K562 (cell line): ENCODE measurements around the gene TMEM164. TPM values are rescaled to one million over a fixed set of nuclear protein-coding genes. Genes with fewer than 3 reads are reported as not detected.

Source experiments
- ATAC-seq: fragments of 200-7000 bp; cut with Tn5 transposase; 3 replicates; pipeline ENCODE4 v1.9.1; 2020; ENCODE audit warnings: moderate library complexity
- Bru-seq: library from RNA; stranded (reverse); fragments of 400-500 nt; gene quantifications from one replicate; lab custom pipeline; 2021; lab: Mats Ljungman, UMichigan
- BruChase-seq, 2 experiments: library from RNA; stranded (reverse); fragments of 400-500 nt; gene quantifications; one replicate each; lab custom pipeline; 2021; lab: Mats Ljungman, UMichigan
- BruUV-seq: library from RNA; stranded (reverse); fragments of 400-500 nt; replicated peaks from 2 replicates; lab custom pipeline; 2021; lab: Mats Ljungman, UMichigan
- CTCF ChIA-PET: fragments of 300-600 bp; formaldehyde crosslinking; extraction: SDS; loops from one replicate; lab custom pipeline; 2021; ENCODE audit warnings: low intra/inter-chr PET ratio; lab: Yijun Ruan, JAX
- POLR2A ChIA-PET: fragments of 300-600, 350-650 bp; sonication (Branson Sonifier 250); formaldehyde crosslinking; extraction: SDS; loops from one replicate; lab custom pipeline; 2021; ENCODE audit warnings: antibody characterized with exemption, inconsistent platforms; lab: Yijun Ruan, JAX
- DNase-seq, 4 experiments: peaks; one replicate each; pipeline versions ENCODE4 v3.0.0 to v3.0.0-alpha.2; 2011 to 2018; ENCODE audit warnings: low spot score in 3 of 4, mixed read lengths in 3 of 4; ENCODE audit errors: extremely low read depth in 1 of 4
- FAIRE-seq: peaks from 2 replicates; lab custom pipeline; 2011; peaks lifted over from hg19 to GRCh38; lab: Jason Lieb, UNC
- H2AFZ ChIP-seq: 2 replicates; pipeline ENCODE4 v1.6.0; 2011; ENCODE audit warnings: low read depth, low read length, control low read depth, inconsistent platforms
- H3K27ac ChIP-seq: fragments of 200-600 bp; 3 replicates; pipeline ENCODE4 v1.8.0; 2011; ENCODE audit warnings: low read depth, mild to moderate bottlenecking, control low read depth, inconsistent platforms, low read length, moderate library complexity, mixed read lengths; ENCODE audit errors: extremely low read depth
- H3K27me3 ChIP-seq, 2 experiments: fragments of 300-600 bp in 1 of 2; 2 replicates in 1 of 2; 3 replicates in 1 of 2; pipeline versions ENCODE4 v1.6.0 to v1.8.0; 2011; ENCODE audit warnings: inconsistent platforms in 2 of 2, low read length in 2 of 2, mild to moderate bottlenecking in 1 of 2, mixed read lengths in 1 of 2, moderate library complexity in 1 of 2; ENCODE audit not compliant: control insufficient read depth in 2 of 2, insufficient read depth in 2 of 2
- H3K36me3 ChIP-seq: fragments of 300-600 bp; 3 replicates; pipeline ENCODE4 v1.8.0; 2011; ENCODE audit warnings: mild to moderate bottlenecking, low read length, inconsistent platforms; ENCODE audit not compliant: control insufficient read depth, insufficient read depth
- H3K4me1 ChIP-seq, 2 experiments: fragments of 200-600 bp in 1 of 2; replicated peaks in 1 of 2; 2 replicates in 1 of 2; 3 replicates in 1 of 2; pipeline versions ENCODE4 v1.5.1 to v1.8.0; 2011; ENCODE audit warnings: inconsistent platforms in 2 of 2, low read length in 2 of 2, mild to moderate bottlenecking in 1 of 2, mixed read lengths in 1 of 2, moderate library complexity in 1 of 2; ENCODE audit not compliant: control insufficient read depth in 2 of 2, insufficient read depth in 2 of 2
- H3K4me2 ChIP-seq: 2 replicates; pipeline ENCODE4 v1.6.1; 2011; ENCODE audit warnings: low read length, control low read depth, inconsistent platforms, mixed read lengths; ENCODE audit not compliant: insufficient read depth
- H3K4me3 ChIP-seq: fragments of 200-600 bp; sonication (generic), shearing (Covaris generic); 2 replicates; pipeline ENCODE4 v1.5.1; 2016; ENCODE audit warnings: control low read depth, inconsistent platforms
- H3K79me2 ChIP-seq: fragments of 200-600 bp; 3 replicates; pipeline ENCODE4 v1.8.0; 2011; ENCODE audit warnings: low read length, inconsistent platforms; ENCODE audit not compliant: control insufficient read depth, insufficient read depth
- H3K9ac ChIP-seq, 2 experiments: 2 replicates each; pipeline versions ENCODE4 v1.6.0 to v1.6.1; 2011; ENCODE audit warnings: low read depth in 2 of 2, low read length in 2 of 2, control low read depth in 1 of 2, inconsistent platforms in 1 of 2, mild to moderate bottlenecking in 1 of 2, mixed read lengths in 1 of 2; ENCODE audit not compliant: insufficient read depth in 1 of 2
- H3K9me1 ChIP-seq: one replicate; pipeline ENCODE4 v1.6.0; 2011; ENCODE audit warnings: inconsistent platforms, mild to moderate bottlenecking, low read length, moderate library complexity; ENCODE audit not compliant: control insufficient read depth, insufficient read depth
- H3K9me3 ChIP-seq: replicated peaks from 2 replicates; pipeline ENCODE4 v1.5.1; 2011; ENCODE audit warnings: low read depth, low read length, inconsistent platforms; ENCODE audit not compliant: control insufficient read depth, insufficient read depth
- H4K20me1 ChIP-seq: replicated peaks from 2 replicates; pipeline ENCODE4 v1.6.1; 2011; ENCODE audit warnings: low read length, inconsistent platforms, mixed read lengths; ENCODE audit not compliant: control insufficient read depth, insufficient read depth
- ARID1B ChIP-seq: fragments of 450-650 bp; IDR thresholded peaks from 2 replicates; pipeline ENCODE4 v1.6.1; 2016; ENCODE audit warnings: antibody characterized with exemption, mild to moderate bottlenecking, inconsistent platforms
- ATF3 ChIP-seq, 2 experiments: fragments of 450-650 bp in 1 of 2; sonication (generic) in 1 of 2; formaldehyde crosslinking in 1 of 2; IDR thresholded peaks in 1 of 2; conservative IDR thresholded peaks in 1 of 2; 2 replicates each; pipeline versions ENCODE4 v1.6.1 to v1.8.1; 2016 to 2023; ENCODE audit warnings: mild to moderate bottlenecking in 2 of 2, moderate library complexity in 2 of 2, inconsistent platforms in 1 of 2, missing genetic modification reagents in 1 of 2
- ETS1 ChIP-seq: conservative IDR thresholded peaks from 2 replicates; pipeline ENCODE4 v1.6.1; 2011; ENCODE audit warnings: low read depth, mild to moderate bottlenecking, low read length; ENCODE audit not compliant: control insufficient read depth
- NBN ChIP-seq: fragments of 450-650 bp; IDR thresholded peaks from 2 replicates; pipeline ENCODE4 v1.6.1; 2016; ENCODE audit warnings: low read depth, mild to moderate bottlenecking
- POLR2AphosphoS5 ChIP-seq: IDR thresholded peaks from 2 replicates; pipeline ENCODE4 v1.6.1; 2011; ENCODE audit warnings: mild to moderate bottlenecking, low read depth, low read length, moderate library complexity; ENCODE audit not compliant: control insufficient read depth, insufficient read depth
- PURB ChIP-seq: sonication (generic); formaldehyde crosslinking; IDR thresholded peaks from 2 replicates; pipeline ENCODE4 v1.9.0; 2021; ENCODE audit warnings: low read depth, mild to moderate bottlenecking, missing genetic modification reagents
- RB1 ChIP-seq: fragments of 450-650 bp; IDR thresholded peaks from 2 replicates; pipeline ENCODE4 v1.6.1; 2017; ENCODE audit warnings: low read depth, mild to moderate bottlenecking
- UBTF ChIP-seq, 2 experiments: IDR thresholded peaks; 2 replicates each; pipeline ENCODE4 v1.6.1; 2012; ENCODE audit warnings: improper control_type of control experiment in 2 of 2, low read depth in 2 of 2, low read length in 2 of 2, borderline replicate concordance in 1 of 2
- WGBS: fragments of 100-300 bp; shearing (Covaris generic); methylation state at CpG from one replicate; pipeline ENCODE4 v1.1.6; 2016; ENCODE audit warnings: low coverage, mixed read lengths; ENCODE audit not compliant: insufficient coverage; ENCODE audit errors: missing lambda C conversion rate; 5-methylcytosine and 5-hydroxymethylcytosine counted together
- in situ Hi-C: fragments of 300-500 bp; cut with MboI; formaldehyde crosslinking; loops from 4 replicates; pipeline ENCODE4 v1.15.0; 2018; ENCODE audit warnings: inconsistent platforms, mixed read lengths
- intact Hi-C: fragments of 100-400 bp; cut with micrococcal nuclease; formaldehyde crosslinking; loops from 2 replicates; pipeline ENCODE4 v1.14.2; 2022
- long read RNA-seq, 3 experiments: library from polyadenylated mRNA in 2 of 3; library from RNA in 1 of 3; unstranded in 2 of 3; stranded (forward) in 1 of 3; transcript quantifications; one replicate each; pipeline ENCODE4 v2.0.0, GENCODE V29; 2019 to 2022
- polyA minus RNA-seq, 3 experiments: library from RNA; depleted of rRNA, polyadenylated mRNA; stranded (reverse); fragments of >200 nt; gene quantifications; 2 replicates each; pipeline ENCODE4 v1.2.3, GENCODE V29; 2011
- polyA plus RNA-seq, 8 experiments: library from polyadenylated mRNA; depleted of rRNA in 4 of 8; stranded (reverse) in 5 of 8; unstranded in 3 of 8; fragments of >200 nt; fragmentation: Nextera tagmentation in 2 of 8; fragmentation: Illumina TruSeq in 1 of 8; extraction: Ambion mirVana in 2 of 8; extraction: Trizol in 1 of 8; gene quantifications; 2 replicates each; pipeline versions ENCODE4 v1.2.1 to v1.2.3, GENCODE V29; 2011 to 2014; ENCODE audit warnings: inconsistent platforms in 1 of 8, missing spikeins in 1 of 8
- total RNA-seq, 7 experiments: library from RNA; depleted of rRNA in 6 of 7; stranded (reverse); fragments of >200 nt in 6 of 7; fragmentation: Illumina TruSeq in 2 of 7; extraction: Trizol in 2 of 7; gene quantifications; 2 replicates each; pipeline versions ENCODE4 v1.2.1 to v1.2.3, GENCODE V29; 2011 to 2021; ENCODE audit warnings: low replicate concordance in 1 of 7

Gene TMEM164
- 48.8 and 62.1 TPM in 2 replicates for total RNA-seq (2011; cell fraction: chromatin; rRNA removed; ENCODE audit: low replicate concordance)
- total RNA-seq (2011; cell fraction: nucleolus; rRNA removed), result 47.6 and 54.0 TPM in 2 replicates
- total RNA-seq (2011; cell fraction: nucleoplasm; rRNA removed), result 66.5 and 89.7 TPM in 2 replicates
- total RNA-seq (2014; rRNA removed) (18.3 and 44.2 TPM in 2 replicates), total RNA-seq (2014; rRNA removed; fragmentation: Illumina TruSeq; extraction: Trizol) (24.7 and 25.4 TPM in 2 replicates), total RNA-seq (2015; rRNA removed; fragmentation: Illumina TruSeq; extraction: Trizol) (25.9 and 28.7 TPM in 2 replicates), total RNA-seq (2021) (57.3 and 58.7 TPM in 2 replicates), polyA plus RNA-seq (2011; rRNA removed) (23.1 and 28.0 TPM in 2 replicates), polyA plus RNA-seq (2014; fragmentation: Illumina TruSeq; extraction: Trizol) (47.4 and 47.7 TPM in 2 replicates), polyA plus RNA-seq (2014; fragmentation: Nextera tagmentation; extraction: Ambion mirVana) (1 to 10 TPM; 2.4 to 3.0 TPM), polyA plus RNA-seq (2014; rRNA removed) (22.6 and 23.8 TPM in 2 replicates), polyA minus RNA-seq (2011; rRNA and poly(A)+ RNA removed) (30.1 and 30.7 TPM in 2 replicates), Bru-seq, nascent RNA (percentile 81 among the genes with signal in this experiment), BruChase-seq, experiment 1, labeled RNA remaining after a 2-hour chase (percentile 83 among the genes with signal in this experiment), BruChase-seq, experiment 2, labeled RNA remaining after a 6-hour chase (percentile 77 among the genes with signal in this experiment)
- polyA plus RNA-seq (2011; cell fraction: cytosol; rRNA removed), result 20.8 and 24.2 TPM in 2 replicates
- polyA plus RNA-seq (2011; cell fraction: nucleus; rRNA removed), result 37.8 and 51.1 TPM in 2 replicates
- 31.6 and 34.8 TPM in 2 replicates for polyA plus RNA-seq (2012)
- 30.5 and 31.7 TPM in 2 replicates for polyA minus RNA-seq (2011; cell fraction: cytosol; rRNA and poly(A)+ RNA removed)
- 22.8 and 30.3 TPM in 2 replicates for polyA minus RNA-seq (2011; cell fraction: nucleus; rRNA and poly(A)+ RNA removed)
- long read RNA-seq, experiment 1, full-length matches to known transcripts, result 4 of 48 reads
- long read RNA-seq, experiment 1, partial matches to known transcripts, result 0 of 48 reads
- long read RNA-seq, experiment 1, other reads (novel, unspliced or antisense), result 44 of 48 reads
- long read RNA-seq, experiment 2, full-length matches to known transcripts, result 12 of 63 reads
- long read RNA-seq, experiment 2, partial matches to known transcripts, result 1 of 63 reads
- long read RNA-seq, experiment 2, other reads (novel, unspliced or antisense), result 50 of 63 reads
- long read RNA-seq, experiment 3, partial matches to known transcripts, result 0 of 6 reads
- long read RNA-seq, experiment 3, other reads (novel, unspliced or antisense), result 6 of 6 reads

GRCh38 chrX:110002300-110003166 is at the start of gene TMEM164:
Gene TMEM164, plus strand, starts transcription at chrX:110003114. Its CDS starts 661 bp downstream, at chrX:110003775.
- POLR2A ChIA-PET, result interaction anchor here (0.6 to 1.5 kb wide), 5 partner anchors 11 to 434 kb away, joined by 4 to 7 read pairs (median 5); no protein-coding TSS in a partner anchor
- Histone ChIP-seq H3K9me1 (no peaks in the 10 kb centered on the region), H4K20me1 (no peaks in the 10 kb centered on the region; the same call in 1 of the 2 replicates), H3K4me3 (peak within 1 kb of the TSS; percentile 68), H3K9me3 (no peaks in the 10 kb centered on the region), H3K9ac (peak within 1 kb of the TSS; percentile 83 to 95), H3K4me2 (peak within 1 kb of the TSS; percentile 83), H3K4me1 (peaks cover 28 to 64% of the 10 kb centered on the region in 2 experiments), H3K79me2 (peaks cover 46% of the 10 kb centered on the region), H2AFZ (peak within 1 kb of the TSS; percentile 87), H3K27me3 (no peaks in the 10 kb centered on the region), H3K36me3 (peaks cover 36% of the 10 kb centered on the region), H3K27ac (peak within 1 kb of the TSS; percentile 92)
- WGBS, result 0% methylated on average over 24 of the region's 83 CpGs
- ATAC-seq, result peak; percentile 89
- FAIRE-seq, result peak; percentile 94
- BruUV-seq, result no TSS peak
- CTCF ChIA-PET, result no interaction called here
- intact Hi-C loops (loop anchor here (5.0 kb wide), 2 partner anchors 45 to 80 kb away; no protein-coding TSS in a partner anchor), in situ Hi-C loops (no loop called here)
- DNase-seq, result peak; percentile 85 to 92 (median 88)
- TF ChIP-seq POLR2AphosphoS5 (peak; percentile 60; the same call in 1 of the 2 replicates), ARID1B (peak; percentile 60), RB1 (peak; percentile 87), ATF3 (IDR thresholded peaks at IDR 0.05) (no peak), ATF3 (CRISPR knock-in tag; conservative IDR thresholded peaks at IDR 0.05) (no peak), ETS1 (peak; percentile 22; the same call in 1 of the 2 replicates), PURB (CRISPR knock-in tag) (no peak), UBTF (IDR thresholded peaks at IDR 0.05; ENCODE audit: borderline replicate concordance in 1 of 2, low read depth in 2 of 2, low read length in 2 of 2) (0 out of 4 replicates have a peak, but pooled peaks have one; percentile 2 to 33), NBN (peak; percentile 78)
